Kidney (tissue), 14 donors: ENCODE results near the gene MT3. TPM values are rescaled to one million over a fixed set of nuclear protein-coding genes. Genes with fewer than 3 reads are reported as not detected.
A peak's percentile ranks its signal among the peaks of the same experiment; 100 is the strongest.

Experiments used
- DNase-seq, 5 donors: peaks; one replicate each; pipeline ENCODE4 v3.0.0-alpha.2; 2013 to 2020
- FAIRE-seq: peaks from 2 replicates; lab custom pipeline; 2012; peaks lifted over from hg19 to GRCh38; lab: Jason Lieb, UNC
- H3K27ac ChIP-seq, 2 donors: one replicate each; pipeline ENCODE4 v1.7.0; 2013; ENCODE audit warnings: low read depth in 2 of 2, low read length in 2 of 2, inconsistent platforms in 1 of 2
- H3K27me3 ChIP-seq: one replicate; pipeline ENCODE4 v1.7.1; 2013; ENCODE audit warnings: low read length, inconsistent platforms; ENCODE audit not compliant: control insufficient read depth, insufficient read depth
- H3K36me3 ChIP-seq, 3 donors: one replicate each; pipeline versions ENCODE4 v1.7.0 to v1.7.1; 2013; ENCODE audit warnings: low read length in 3 of 3, control low read depth in 1 of 3, inconsistent platforms in 1 of 3; ENCODE audit not compliant: insufficient read depth in 3 of 3, control insufficient read depth in 2 of 3
- H3K4me1 ChIP-seq, 3 donors: one replicate each; pipeline versions ENCODE4 v1.7.0 to v1.7.1; 2013; ENCODE audit warnings: low read length in 3 of 3, inconsistent platforms in 1 of 3, low read depth in 1 of 3; ENCODE audit not compliant: control insufficient read depth in 2 of 3, insufficient read depth in 2 of 3
- H3K4me3 ChIP-seq, 3 donors: one replicate each; pipeline versions ENCODE4 v1.7.0 to v1.8.1; 2013; ENCODE audit warnings: low read length in 3 of 3, control low read depth in 1 of 3, inconsistent platforms in 1 of 3
- H3K9ac ChIP-seq, 3 donors: one replicate each; pipeline versions ENCODE4 v1.7.0 to v1.7.1; 2013; ENCODE audit warnings: low read length in 3 of 3, control low read depth in 1 of 3, inconsistent platforms in 1 of 3
- H3K9me3 ChIP-seq, 3 donors: one replicate each; pipeline versions ENCODE4 v1.7.0 to v1.7.1; 2013; ENCODE audit warnings: low read length in 3 of 3, control low read depth in 1 of 3, inconsistent platforms in 1 of 3; ENCODE audit not compliant: control insufficient read depth in 2 of 3, insufficient read depth in 1 of 3
- intact Hi-C: fragments of 100-400 bp; cut with DNase I; formaldehyde crosslinking; loops from one replicate; pipeline ENCODE4 v1.11.1; 2022
- polyA plus RNA-seq: library from polyadenylated mRNA; stranded (reverse); fragments of 350-450 nt; fragmentation: Illumina TruSeq; extraction: RNeasy Lipid Tissue Mini Kit (QIAGEN cat#74804); gene quantifications from one replicate; pipeline ENCODE4 v1.2.3, GENCODE V29; 2014; ENCODE audit warnings: low read depth, low replicate concordance; ENCODE audit not compliant: insufficient read depth
- total RNA-seq: library from RNA; stranded (reverse); fragmentation: NEBNext Ultra II Directional; extraction: Animal tissue kit (Norgen Biotek cat#: 25700); gene quantifications from one replicate; pipeline ENCODE4 v1.2.1, GENCODE V29; 2021
- TF ChIP-seq, protein P1 (sequence below): IDR thresholded peaks from 3 replicates; pipeline ENCODE4 v1.5.1; 2012; ENCODE audit warnings: mild to moderate bottlenecking, moderate library complexity, borderline replicate concordance; ENCODE audit not compliant: insufficient read depth; ENCODE audit errors: extremely low read depth
- donor health status: control.
- donor health status: control.
- donor health status: control.
- donor health status: control.
- donor health status: control.
- donor health status: DM: yes; HTN: yes; CAD: no.
- donor health status: Normal renal cell carcinoma (clear cell type).

The MT3 gene
- total and polyA plus RNA-seq, 2 donors from 2014 or later: 25.5 TPM; not detected in 1

DNA sequence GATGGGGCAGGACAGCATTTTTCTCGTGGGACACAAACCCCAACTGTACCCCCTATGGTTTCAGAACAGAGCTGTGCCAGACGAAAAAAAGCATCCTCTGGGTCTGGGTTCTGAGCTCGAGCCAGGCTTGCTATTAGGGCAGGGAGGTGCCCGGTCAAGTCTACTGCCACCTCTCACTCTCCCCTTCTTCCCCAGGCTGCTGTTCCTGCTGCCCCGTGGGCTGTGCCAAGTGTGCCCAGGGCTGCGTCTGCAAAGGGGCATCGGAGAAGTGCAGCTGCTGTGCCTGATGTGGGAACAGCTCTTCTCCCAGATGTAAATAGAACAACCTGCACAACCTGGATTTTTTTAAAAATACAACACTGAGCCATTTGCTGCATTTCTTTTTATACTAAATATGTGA, 37.4 kb downstream of the MT3 start:
- intact Hi-C loops: no loop called here
- Histone ChIP-seq H3K27me3 (peaks cover 4% of the 10 kb centered on the region), H3K27ac (peak overlapping the region; percentile 63 to 88), H3K9ac (peak overlapping the region in 1 of 3 donors; percentile 87), H3K4me3 (peak overlapping the region in 2 of 3 donors; percentile 72 to 85), H3K36me3 (no peaks in the 10 kb centered on the region), H3K9me3 (no peaks in the 10 kb centered on the region), H3K4me1 (peaks cover 0 to 3% (median 0%) of the 10 kb centered on the region in 3 donors)
- TF ChIP-seq, protein P1, sequence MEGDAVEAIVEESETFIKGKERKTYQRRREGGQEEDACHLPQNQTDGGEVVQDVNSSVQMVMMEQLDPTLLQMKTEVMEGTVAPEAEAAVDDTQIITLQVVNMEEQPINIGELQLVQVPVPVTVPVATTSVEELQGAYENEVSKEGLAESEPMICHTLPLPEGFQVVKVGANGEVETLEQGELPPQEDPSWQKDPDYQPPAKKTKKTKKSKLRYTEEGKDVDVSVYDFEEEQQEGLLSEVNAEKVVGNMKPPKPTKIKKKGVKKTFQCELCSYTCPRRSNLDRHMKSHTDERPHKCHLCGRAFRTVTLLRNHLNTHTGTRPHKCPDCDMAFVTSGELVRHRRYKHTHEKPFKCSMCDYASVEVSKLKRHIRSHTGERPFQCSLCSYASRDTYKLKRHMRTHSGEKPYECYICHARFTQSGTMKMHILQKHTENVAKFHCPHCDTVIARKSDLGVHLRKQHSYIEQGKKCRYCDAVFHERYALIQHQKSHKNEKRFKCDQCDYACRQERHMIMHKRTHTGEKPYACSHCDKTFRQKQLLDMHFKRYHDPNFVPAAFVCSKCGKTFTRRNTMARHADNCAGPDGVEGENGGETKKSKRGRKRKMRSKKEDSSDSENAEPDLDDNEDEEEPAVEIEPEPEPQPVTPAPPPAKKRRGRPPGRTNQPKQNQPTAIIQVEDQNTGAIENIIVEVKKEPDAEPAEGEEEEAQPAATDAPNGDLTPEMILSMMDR: no peak
- FAIRE-seq (no peak), DNase-seq (peak in 1 of 5 donors; percentile 64)

DNA sequence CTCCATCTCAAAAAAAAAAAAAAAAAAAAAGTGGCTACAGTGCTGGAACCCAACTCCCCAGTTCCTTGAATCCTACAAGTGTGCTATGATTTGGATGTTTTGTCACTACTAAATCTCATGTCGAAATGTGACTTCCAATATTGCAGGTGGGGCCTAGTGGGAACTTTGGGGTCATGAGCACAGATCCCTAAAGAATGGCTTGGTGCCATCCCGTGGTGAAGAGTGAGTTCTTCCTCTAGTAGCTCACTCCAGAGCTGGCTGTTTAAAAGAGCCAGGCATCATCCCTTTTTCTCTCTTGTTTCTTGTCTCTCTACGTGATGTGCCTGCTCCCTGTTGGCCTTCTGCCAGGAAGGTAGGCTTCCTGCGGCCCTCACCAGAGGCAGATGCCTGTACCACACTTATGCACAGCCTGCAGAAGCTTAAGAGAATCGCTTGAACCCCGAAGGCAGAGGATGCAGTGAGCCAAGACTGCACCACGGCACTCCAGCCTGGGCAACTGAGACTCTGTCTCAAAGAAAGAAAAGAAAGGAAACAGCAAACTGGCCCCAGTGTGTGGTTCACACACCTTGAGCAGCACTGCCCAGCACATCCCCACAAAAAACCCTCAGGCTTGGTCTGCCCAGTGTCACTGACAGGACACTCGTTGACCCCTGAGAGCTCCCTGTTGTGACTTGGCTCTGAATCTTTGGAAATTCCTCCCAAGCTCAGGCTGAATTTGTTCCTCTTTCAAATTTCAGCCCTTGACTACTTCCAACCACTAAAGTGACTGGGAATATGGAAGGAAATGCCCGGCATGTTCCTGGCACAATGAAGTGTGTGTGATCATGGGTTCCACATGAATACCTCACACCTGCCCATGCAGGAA, 39.4 kb downstream of the MT3 start:
- Histone ChIP-seq H3K4me1 (peaks cover 0 to 6% (median 0%) of the 10 kb centered on the region in 3 donors), H3K9me3 (no peaks in the 10 kb centered on the region), H3K4me3 (no peak overlapping the region), H3K9ac (no peak overlapping the region), H3K27ac (no peak overlapping the region), H3K36me3 (no peaks in the 10 kb centered on the region), H3K27me3 (peaks cover 16% of the 10 kb centered on the region)
- intact Hi-C loops: no loop called here
- FAIRE-seq: no peak
- DNase-seq: no peak
- TF ChIP-seq, protein P1: no peak

DNA sequence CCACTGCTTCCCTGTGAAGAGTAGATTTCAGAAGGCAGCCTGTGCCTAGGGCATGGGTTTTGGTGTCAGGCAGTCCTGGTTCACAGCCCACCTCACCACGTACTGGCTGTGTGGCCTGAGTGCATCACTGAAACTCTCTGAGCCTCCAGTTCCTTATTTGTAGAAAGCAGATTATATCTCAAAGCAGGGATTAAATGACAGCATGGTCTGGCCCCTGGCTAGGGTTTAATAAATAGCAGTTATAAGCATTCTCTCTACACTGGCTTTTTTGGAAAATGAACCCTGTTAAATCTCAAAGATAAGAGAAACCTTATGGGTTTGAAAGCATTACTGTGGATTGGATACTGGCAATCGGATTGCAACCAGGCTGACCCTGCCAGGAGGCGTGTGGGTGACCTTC, 40.2 kb downstream of the MT3 start:
- Histone ChIP-seq H3K9ac (no peak overlapping the region), H3K27me3 (peaks cover 24% of the 10 kb centered on the region), H3K4me1 (peaks cover 0 to 6% (median 0%) of the 10 kb centered on the region in 3 donors), H3K36me3 (no peaks in the 10 kb centered on the region), H3K27ac (no peak overlapping the region), H3K4me3 (no peak overlapping the region), H3K9me3 (no peaks in the 10 kb centered on the region)
- TF ChIP-seq, protein P1: no peak
- intact Hi-C loops: no loop called here
- DNase-seq (no peak), FAIRE-seq (no peak)
